Renal cortical epithelial cell (primary cell): ENCODE measurements around the gene COPS8. TPM values are rescaled to one million over a fixed set of nuclear protein-coding genes. Genes with fewer than 3 reads are reported as not detected.

Source experiments
- DNase-seq: peaks from one replicate; pipeline ENCODE4 v3.0.0-alpha.2; 2011; ENCODE audit warnings: low read depth
- total RNA-seq: library from RNA; depleted of rRNA; stranded (reverse); fragments of >200 nt; gene quantifications from 2 replicates; pipeline ENCODE4 v1.2.3, GENCODE V29; 2014

Gene COPS8
- total RNA-seq, 1 donor from 2014 or later: 108 TPM

GRCh38 chr2:237064203-237065070, 21.3 kb upstream of the COPS8 start:
- DNase-seq: no peak

GRCh38 chr2:237065071-237065377, 20.7 kb upstream of the COPS8 start:
- DNase-seq: no peak

GRCh38 chr2:237066396-237066795, 19.3 kb upstream of the COPS8 start:
- no peak for DNase-seq

- DNase-seq: no peak
Observed at GRCh38 chr2:237068005-237068576, 17.6 kb upstream of the COPS8 start.

- DNase-seq: peak; percentile 31
Observed at GRCh38 chr2:237072067-237072931, 13.4 kb upstream of the COPS8 start.

- peak; percentile 3 for DNase-seq
Observed at GRCh38 chr2:237073552-237073951, 12.1 kb upstream of the COPS8 start.

GRCh38 chr2:237074211-237074993, 11.3 kb upstream of the COPS8 start:
- DNase-seq: no peak

- peak; percentile 13 for DNase-seq
Observed at GRCh38 chr2:237075749-237076599, 9.7 kb upstream of the COPS8 start.

- DNase-seq: no peak
Observed at GRCh38 chr2:237081596-237081995, 4.1 kb upstream of the COPS8 start.

- no peak for DNase-seq
Observed at GRCh38 chr2:237083026-237083425, 2.7 kb upstream of the COPS8 start.

GRCh38 chr2:237084444-237084843, 1.2 kb upstream of the COPS8 start:
- no peak for DNase-seq

GRCh38 chr2:237090906-237091305, 5.2 kb downstream of the COPS8 start:
- no peak for DNase-seq

GRCh38 chr2:237091779-237092436, 6.2 kb downstream of the COPS8 start:
- peak; percentile 75 for DNase-seq

GRCh38 chr2:237092506-237092905, 6.8 kb downstream of the COPS8 start:
- DNase-seq: no peak

- DNase-seq: peak; percentile 28
Observed at GRCh38 chr2:237092920-237093781, 7.5 kb downstream of the COPS8 start.

GRCh38 chr2:237096201-237096600, 10.5 kb downstream of the COPS8 start:
- no peak for DNase-seq

- no peak for DNase-seq
Observed at GRCh38 chr2:237096911-237097310, 11.2 kb downstream of the COPS8 start.

- DNase-seq: no peak
Observed at GRCh38 chr2:237097326-237097910, 11.7 kb downstream of the COPS8 start.
